ENCODE measurements around the gene MAGI1.

DNA sequence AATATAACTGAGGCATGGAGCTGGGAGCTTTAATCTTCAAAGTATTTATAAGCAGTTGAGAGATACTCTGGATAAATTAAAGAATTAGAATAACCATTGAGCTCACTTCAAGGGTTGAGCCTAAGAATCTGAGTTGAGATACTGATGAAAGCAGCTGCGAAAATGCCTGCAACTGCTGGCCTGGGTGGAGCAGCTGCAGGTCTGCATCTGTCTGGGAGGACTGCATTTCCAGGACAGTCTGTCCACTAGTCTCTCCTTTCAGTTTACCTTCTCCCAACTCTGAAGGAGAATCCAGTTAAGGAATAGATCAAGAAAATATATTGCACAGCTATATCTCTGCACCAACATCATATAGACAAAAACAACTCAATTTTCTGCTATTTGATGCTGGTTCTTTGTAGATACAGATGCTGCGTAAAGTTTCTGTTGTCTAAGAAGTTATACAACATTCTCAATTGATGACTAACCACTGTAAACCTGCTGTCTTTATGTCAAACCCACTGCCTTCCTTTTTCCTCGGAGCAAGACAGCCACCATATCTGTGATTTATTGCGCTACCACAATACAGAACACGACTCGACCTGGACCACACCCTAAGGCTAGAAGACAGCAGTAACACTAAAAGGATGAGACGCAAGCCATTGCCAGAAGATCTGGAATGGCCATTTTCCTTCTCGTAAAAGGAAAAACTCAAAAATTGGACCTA, 245.1 kb downstream of the MAGI1 start:
- no peak for TF ChIP-seq CTCF (IDR thresholded peaks at IDR 0.05)
- TF ChIP-seq POLR2A (IDR thresholded peaks at IDR 0.05) = no peak

Data from lower leg skin (tissue), 3 donors.